CD1c-positive myeloid dendritic cell (primary cell): ENCODE measurements around the gene RGL1.
"Not testable (repeated sequence)": the region's sequence is repeated elsewhere in the genome, so short reads cannot be mapped to it uniquely, and the experiment has no call there.

Experiments used
- DNase-seq: peaks from one replicate; pipeline ENCODE4 v3.0.0-alpha.2; 2016; ENCODE audit errors: extremely low spot score

The RGL1 gene

GRCh38 chr1:183785921-183786320 is 19.0 kb upstream of the RGL1 start:
- not testable (repeated sequence) for DNase-seq

- no peak for DNase-seq
Observed at GRCh38 chr1:183787704-183788103, 17.2 kb upstream of the RGL1 start.

DNA sequence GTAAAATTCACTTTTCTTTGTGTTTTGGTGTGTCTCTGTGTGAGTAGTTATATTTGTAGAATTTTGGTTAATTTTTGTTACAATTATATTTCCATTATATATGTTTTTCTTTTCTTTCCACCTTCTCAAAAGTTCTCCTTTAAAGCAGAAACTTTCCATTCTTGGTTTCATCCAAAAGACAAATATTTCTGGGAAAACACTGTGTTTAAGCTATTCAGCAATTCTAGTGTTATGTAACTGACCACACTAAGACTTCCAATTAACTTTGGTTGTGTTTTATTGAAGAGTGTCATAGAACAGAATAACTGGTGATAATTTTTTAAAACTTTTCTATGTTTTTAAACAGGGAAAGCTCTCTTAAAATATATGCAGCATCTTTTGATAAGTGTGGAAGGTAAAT is 13.6 kb upstream of the RGL1 start:
- no peak for DNase-seq

DNA sequence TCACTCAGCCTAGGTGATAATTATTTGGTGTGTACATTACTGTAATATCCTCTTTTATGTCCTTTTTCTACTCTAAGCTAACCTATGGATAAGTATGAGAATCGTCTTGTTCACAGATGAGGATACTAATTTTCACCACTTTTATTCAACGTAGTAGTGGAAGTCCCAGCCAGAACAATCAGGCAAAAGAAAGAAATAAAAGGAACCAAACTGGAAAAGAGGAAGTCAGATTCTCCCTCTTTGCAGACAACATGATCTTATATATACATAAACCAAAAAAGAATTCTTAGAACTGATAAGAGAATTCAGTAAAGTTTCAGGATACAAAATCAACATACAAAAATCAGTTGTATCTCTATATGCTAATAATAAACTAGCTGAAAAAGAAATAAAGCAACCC is 12.6 kb upstream of the RGL1 start:
- DNase-seq, result peak; percentile 61

DNA sequence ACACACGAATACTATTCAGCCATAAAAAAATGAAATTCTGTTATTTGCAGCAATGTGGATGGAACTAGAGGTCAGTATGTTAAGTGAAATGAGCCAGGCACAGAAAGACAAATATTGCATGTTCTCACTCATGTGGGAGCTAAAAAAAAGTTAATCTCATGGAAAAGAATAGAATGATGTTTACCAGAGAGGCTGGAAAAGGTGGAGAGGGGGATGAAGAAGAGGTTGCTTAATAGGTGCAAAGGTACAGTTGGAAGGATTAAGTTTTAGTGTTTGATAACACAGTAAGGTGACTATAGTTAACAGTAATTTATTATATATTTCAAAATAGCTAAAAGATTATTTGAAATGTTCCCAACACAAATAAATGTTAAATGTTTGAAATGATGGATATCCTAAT is 10.8 kb upstream of the RGL1 start:
- DNase-seq, result no peak

DNA sequence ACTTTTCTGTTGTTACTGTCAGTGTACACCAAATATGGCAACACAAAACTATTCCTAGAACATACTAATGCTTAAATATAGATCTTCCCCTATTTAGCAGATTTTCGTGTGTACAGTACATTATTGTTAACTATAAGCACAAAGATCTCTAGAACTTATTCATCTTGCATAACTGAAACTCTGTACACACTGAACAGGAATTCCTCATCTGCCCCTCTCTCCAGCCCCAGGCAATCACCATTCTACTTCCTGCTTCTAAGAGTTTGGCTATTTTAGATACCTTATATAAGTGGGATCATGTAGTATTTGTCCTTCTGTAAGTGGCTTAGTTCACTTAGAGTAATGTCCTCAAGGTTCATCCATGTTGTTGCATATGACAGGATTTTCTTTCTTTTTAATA is 4.5 kb upstream of the RGL1 start:
- no peak for DNase-seq

- no peak for DNase-seq
Observed at GRCh38 chr1:183801649-183802048, 3.3 kb upstream of the RGL1 start.

- DNase-seq, result no peak
Observed at GRCh38 chr1:183804387-183804786, 533 bp upstream of the RGL1 start.

- no peak for DNase-seq
Observed at GRCh38 chr1:183806125-183806524, 1.2 kb downstream of the RGL1 start.

DNA sequence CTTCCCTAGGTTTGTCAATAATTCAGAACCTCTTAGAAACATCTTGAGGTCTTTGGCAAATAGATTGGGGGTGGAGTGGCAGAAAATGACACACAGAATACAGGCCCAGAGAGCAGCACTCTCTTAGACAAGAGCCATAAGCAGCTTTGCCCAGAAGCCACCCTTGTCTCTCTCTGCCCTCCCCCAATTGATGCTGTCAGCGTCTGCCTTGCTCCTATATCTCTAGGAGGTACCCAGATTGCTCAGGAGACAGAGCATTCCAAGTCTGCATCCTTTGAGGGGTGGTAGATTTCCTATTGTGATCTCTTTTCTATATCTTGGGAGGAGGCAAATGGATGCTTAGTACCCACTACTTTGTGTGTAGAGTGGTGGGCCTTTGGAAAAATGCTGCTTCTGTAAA is 1.8 kb downstream of the RGL1 start:
- no peak for DNase-seq

GRCh38 chr1:183807549-183808168 is 2.7 kb downstream of the RGL1 start:
- DNase-seq, result peak; percentile 62

DNA sequence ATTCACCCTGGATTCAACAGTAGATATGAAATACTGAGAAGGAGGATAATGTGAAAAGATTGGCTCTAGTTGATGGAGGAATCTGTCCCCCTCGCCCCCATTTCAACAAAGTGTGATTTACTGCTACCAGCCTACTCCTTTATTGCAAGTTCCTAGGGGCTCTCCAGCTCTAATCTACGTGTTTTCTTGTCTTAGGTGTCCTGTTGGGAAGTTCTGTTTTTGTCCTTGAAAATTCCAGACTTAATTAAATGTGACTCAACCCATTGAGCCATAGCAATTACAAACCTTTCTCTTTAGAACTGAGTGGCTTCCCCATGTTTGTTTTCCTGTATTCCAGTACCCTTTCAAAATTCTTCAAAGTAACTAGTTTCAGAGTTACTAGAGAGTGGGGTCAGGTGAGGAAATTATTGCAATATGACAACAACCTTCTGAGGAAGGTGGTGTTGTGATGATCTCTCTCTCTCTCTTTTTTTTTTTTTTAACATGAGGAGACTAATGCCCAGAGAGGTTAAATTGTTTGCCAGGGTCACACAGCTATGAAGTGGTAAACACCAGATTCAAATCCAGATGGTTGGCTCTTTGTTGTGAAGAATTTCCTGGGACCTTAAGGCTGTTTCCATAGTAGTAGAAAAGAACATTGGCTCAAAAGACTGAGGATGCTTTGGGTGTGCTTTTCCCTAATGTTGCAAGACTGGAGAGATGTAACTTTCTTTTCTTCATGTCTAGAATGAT is 3.5 kb downstream of the RGL1 start:
- no peak for DNase-seq

DNA sequence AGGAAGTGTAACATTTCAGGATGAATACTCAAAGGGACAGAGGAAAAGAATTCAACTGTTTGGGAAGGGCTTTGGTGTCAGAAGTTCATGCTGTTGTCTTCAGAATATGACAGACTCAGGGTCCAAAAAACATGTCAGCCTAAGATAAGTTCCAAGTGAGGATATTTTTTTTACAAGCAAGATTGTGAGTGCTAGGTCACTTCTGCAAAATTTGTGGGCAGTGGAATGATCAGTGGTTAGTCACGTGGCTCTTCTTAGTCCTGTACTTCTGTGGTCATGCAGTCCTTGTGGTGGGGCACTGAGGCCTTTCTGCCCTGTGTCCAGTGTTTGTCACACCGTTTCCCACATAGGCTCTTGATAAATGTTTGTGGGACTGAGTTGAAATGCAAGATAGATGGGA is 5.2 kb downstream of the RGL1 start:
- DNase-seq, result peak; percentile 67

DNA sequence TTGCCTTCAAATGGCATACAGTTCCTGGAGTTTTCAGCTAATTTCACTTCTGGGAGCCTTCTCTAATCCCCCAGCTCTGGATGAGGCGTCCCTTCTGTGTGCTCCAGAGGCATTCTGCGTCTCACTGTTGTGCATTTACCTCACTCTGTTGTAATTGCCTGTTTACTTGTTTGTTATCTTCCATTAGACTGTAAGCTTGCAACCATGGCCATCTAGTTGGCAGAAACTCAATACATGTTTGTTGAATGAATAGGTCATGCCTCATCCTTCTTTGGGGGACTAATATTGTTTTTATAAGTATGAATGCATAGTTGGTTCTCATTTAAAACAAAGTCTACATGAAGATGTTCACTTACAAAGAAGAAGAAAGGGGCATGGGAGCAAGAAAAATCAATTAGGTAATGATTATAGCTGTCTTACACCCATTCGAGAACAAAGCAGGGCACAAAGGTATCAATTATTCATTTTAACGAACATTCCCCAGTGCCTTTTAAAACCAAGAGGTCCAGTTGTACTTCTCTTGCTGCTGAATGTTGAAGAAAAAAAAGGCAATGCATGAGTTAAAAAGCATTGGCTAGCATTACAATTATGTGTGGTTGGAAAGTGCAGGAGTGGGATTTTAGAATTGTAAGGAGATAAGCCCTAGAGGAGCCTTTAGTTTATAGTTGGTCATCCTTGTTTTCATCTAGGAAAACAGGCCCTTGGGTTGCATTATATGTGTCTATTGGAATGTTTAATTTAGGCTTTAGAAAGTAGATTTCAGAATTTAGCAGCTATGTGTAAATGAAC is 6.0 kb downstream of the RGL1 start:
- DNase-seq, result no peak

GRCh38 chr1:183812128-183812527 is 7.2 kb downstream of the RGL1 start:
- no peak for DNase-seq

DNA sequence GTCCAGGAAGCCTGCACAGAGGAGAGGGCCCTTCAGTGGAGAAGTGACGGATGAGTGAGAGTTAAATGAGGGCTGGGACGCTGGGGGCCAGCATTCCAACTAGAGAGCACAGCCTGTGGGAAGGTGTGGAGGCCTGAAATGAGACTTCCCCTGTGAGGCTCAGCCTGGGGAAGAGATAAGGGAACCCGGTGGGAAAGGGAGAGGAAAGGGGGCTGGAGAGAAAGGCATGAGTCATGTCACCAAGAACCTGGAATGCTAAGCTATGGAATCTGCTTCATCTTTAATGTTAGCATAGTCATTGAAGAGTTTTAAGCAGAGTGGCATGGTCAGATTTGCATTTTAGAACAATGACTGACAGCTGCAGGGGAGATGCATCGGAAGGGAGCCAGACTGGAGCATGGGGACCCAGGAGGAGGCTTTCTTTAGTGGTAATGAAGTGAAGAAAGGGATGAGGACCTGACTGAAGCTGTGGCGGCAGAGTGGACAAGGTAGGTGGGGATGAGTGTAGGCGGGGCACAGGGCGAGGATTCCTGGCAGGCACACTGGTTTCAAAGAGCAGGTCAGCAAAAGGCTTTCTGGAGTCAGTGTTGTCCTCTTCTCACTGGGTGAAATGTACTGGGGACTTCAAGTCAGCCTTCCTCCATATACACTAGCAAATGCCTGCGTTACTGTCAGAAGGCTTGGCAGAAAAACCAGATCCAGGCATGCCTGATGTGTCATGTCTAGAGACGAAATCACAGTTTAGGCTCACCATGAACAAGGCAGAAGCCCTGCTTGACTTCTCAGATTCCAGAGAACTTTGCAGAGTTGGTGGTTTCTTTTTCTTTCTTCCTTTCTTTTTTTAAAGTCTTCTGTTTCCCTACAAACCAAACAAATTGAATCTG is 8.0 kb downstream of the RGL1 start:
- no peak for DNase-seq

GRCh38 chr1:183814121-183814681 is 9.3 kb downstream of the RGL1 start:
- DNase-seq, result peak; percentile 44

DNA sequence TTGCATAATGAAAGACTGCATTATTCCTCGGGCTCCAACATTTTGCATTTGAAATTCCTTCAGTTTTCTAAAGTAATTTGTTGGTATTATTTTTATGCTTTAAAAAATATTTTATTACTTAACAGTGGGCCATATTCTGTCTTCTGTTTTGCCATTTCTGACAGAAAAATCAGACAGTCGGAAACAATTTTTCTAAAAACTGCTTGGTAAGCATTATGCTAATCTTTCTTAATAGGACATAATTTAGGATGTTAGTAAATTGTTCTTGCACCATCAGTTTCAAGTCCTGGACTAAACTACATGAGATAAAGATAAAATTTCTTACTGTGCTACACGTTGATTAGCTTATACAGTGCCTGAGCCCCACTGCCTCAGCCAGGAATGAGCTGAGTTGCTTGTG is 11.2 kb downstream of the RGL1 start:
- no peak for DNase-seq

- DNase-seq, result no peak
Observed at GRCh38 chr1:183817576-183818288, 12.8 kb downstream of the RGL1 start.

DNA sequence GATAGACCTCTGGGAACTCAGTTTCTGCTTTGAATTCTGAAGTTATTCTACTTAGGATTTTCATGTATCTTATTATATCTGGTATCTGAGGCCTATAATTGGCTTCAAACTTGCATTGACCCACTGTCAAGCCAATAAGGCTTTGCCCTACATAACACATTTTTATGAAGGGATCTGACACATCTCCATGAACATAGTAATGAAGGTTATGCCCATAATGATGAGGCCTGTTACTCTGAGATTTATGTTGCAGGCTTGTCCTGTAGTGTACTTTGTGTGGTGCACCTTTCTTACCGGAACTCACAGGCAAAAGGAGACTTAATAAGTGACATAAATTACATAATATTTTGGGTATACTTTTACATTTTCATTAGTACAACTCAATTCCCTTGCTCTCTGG is 14.1 kb downstream of the RGL1 start:
- no peak for DNase-seq

- no peak for DNase-seq
Observed at GRCh38 chr1:183821309-183821888, 16.5 kb downstream of the RGL1 start.
